ENCODE data around the gene RMC1.
A peak's percentile ranks its signal among the peaks of the same experiment; 100 is the strongest.

Gene RMC1

DNA sequence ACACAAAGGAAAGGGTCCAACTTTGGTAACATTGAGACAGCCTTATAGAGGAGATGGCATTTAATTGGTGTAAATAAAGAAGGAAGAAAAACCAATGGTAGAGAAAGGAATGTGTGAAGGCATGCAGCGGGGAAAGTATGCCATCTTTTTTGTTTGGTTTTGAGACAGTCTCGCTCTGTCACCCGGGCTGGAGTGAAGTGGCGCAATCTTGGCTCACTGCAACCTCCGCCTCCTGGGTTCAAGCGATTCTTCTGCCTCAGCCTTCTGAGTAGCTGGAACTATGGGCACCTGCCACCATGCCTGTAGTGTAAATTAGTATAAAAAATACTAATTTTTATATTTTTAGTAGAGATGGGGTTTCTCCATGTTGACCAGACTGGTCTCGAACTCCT is 43.8 kb upstream of the RMC1 start:
- Histone ChIP-seq H3K4me3 (ENCODE audit: low read depth, low read length) (no peak overlapping the region), H2BK5ac (ENCODE audit: low read depth, low read length, poor library complexity) (no peak overlapping the region), H3K23ac (ENCODE audit: low read length) (no peak overlapping the region), H3K79me1 (ENCODE audit: low read length) (no peaks in the 10 kb centered on the region), H2AK5ac (ENCODE audit: low read length) (no peak overlapping the region), H3K27ac (ENCODE audit: low read depth, low read length) (no peak overlapping the region), H2BK12ac (ENCODE audit: low read length) (no peak overlapping the region), H3K79me2 (ENCODE audit: control insufficient read depth, insufficient read depth, low read length, poor library complexity) (no peaks in the 10 kb centered on the region), H4K8ac (ENCODE audit: low read depth, low read length) (no peak overlapping the region), H4K91ac (ENCODE audit: low read depth, low read length) (no peak overlapping the region), H3K18ac (ENCODE audit: low read length) (no peak overlapping the region), H3K27me3 (ENCODE audit: insufficient read depth, low read length) (no peaks in the 10 kb centered on the region), H3K9ac (ENCODE audit: low read length) (no peak overlapping the region), H2AFZ (ENCODE audit: insufficient read depth, low read length, poor library complexity) (no peak overlapping the region), H2BK120ac (ENCODE audit: insufficient read depth, low read length, poor library complexity) (no peak overlapping the region), H3K4me1 (ENCODE audit: control insufficient read depth in 1 of 2, insufficient read depth in 2 of 2, low read length in 2 of 2) (no peaks in the 10 kb centered on the region), H4K12ac (ENCODE audit: low read depth, low read length) (no peak overlapping the region), H3K36me3 (ENCODE audit: control insufficient read depth in 1 of 2, insufficient read depth in 2 of 2, low read length in 2 of 2) (peaks cover 10 to 11% of the 10 kb centered on the region in 2 experiments), H3K14ac (ENCODE audit: low read length) (no peak overlapping the region), H3K4ac (ENCODE audit: low read depth, low read length) (no peak overlapping the region), H3K9me3 (ENCODE audit: insufficient read depth, low read depth, low read length) (no peaks in the 10 kb centered on the region), H3K4me2 (ENCODE audit: low read length) (no peak overlapping the region)
- WGBS (ENCODE audit: extremely low coverage, insufficient coverage, insufficient read length) = no CpG with 5 or more reads among the region's 7 CpGs
- DNase-seq = peak in 1 of 2 donors; percentile 18

DNA sequence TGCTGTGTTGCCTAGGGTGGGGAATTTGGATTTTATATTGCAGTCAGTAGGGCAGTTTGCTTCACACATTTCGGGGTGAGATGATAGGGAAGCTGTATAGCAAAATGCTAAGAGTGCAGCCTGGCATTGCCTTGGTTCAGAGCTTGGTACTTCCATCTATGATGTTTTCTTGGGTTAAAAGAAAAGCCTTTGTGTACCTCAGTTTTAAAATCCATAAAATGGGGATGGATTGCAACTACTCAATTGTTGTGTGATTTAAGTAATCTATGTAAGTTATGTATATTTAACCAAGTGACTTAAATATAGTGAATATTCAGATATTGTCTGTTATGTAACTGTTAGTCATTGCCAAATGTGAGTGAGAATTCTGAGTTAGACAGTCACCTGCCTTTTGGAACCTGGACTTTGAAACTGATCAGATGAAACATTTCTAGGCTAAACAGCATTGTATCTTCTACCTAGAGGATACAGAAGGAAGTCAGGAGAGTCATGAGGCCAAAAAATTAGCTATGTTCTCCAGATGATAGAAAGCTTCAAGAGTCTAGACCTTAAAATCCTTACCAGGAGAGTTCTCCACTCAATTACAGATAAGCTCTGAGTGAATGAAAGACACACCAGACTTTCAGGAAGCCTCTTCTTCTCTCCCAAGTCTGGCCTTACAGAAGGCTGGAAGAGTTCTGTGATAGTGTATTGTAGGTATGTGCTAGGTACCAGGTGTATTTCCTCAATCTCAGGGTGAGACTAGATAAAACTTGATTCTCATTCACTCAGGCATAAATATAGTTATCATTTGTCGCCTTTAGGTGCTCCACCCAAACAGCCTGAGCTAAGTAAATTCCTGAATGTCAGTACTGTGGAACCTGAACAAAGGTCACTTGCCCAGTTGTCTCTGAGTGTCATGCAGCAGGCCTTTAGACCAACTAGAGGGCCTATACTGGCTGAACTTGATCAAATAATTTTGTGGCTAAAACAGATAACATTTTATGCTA is 42.7 kb upstream of the RMC1 start:
- Histone ChIP-seq H2AFZ (ENCODE audit: insufficient read depth, low read length, poor library complexity) (no peak overlapping the region), H3K36me3 (ENCODE audit: control insufficient read depth in 1 of 2, insufficient read depth in 2 of 2, low read length in 2 of 2) (peaks cover 10 to 12% of the 10 kb centered on the region in 2 experiments), H3K4me3 (ENCODE audit: low read depth, low read length) (no peak overlapping the region), H3K9me3 (ENCODE audit: insufficient read depth, low read depth, low read length) (no peaks in the 10 kb centered on the region), H3K4me1 (ENCODE audit: control insufficient read depth in 1 of 2, insufficient read depth in 2 of 2, low read length in 2 of 2) (no peaks in the 10 kb centered on the region), H2AK5ac (ENCODE audit: low read length) (no peak overlapping the region), H3K79me1 (ENCODE audit: low read length) (no peaks in the 10 kb centered on the region), H3K14ac (ENCODE audit: low read length) (no peak overlapping the region), H3K79me2 (ENCODE audit: control insufficient read depth, insufficient read depth, low read length, poor library complexity) (no peaks in the 10 kb centered on the region), H2BK12ac (ENCODE audit: low read length) (no peak overlapping the region), H4K91ac (ENCODE audit: low read depth, low read length) (no peak overlapping the region), H4K12ac (ENCODE audit: low read depth, low read length) (no peak overlapping the region), H3K4me2 (ENCODE audit: low read length) (no peak overlapping the region), H3K27ac (ENCODE audit: low read depth, low read length) (no peak overlapping the region), H3K9ac (ENCODE audit: low read length) (no peak overlapping the region), H4K8ac (ENCODE audit: low read depth, low read length) (no peak overlapping the region), H3K4ac (ENCODE audit: low read depth, low read length) (peak overlapping the region; percentile 75), H2BK120ac (ENCODE audit: insufficient read depth, low read length, poor library complexity) (no peak overlapping the region), H3K23ac (ENCODE audit: low read length) (no peak overlapping the region), H3K27me3 (ENCODE audit: insufficient read depth, low read length) (no peaks in the 10 kb centered on the region), H2BK5ac (ENCODE audit: low read depth, low read length, poor library complexity) (no peak overlapping the region), H3K18ac (ENCODE audit: low read length) (no peak overlapping the region)
- no CpG with 5 or more reads among the region's 2 CpGs for WGBS (ENCODE audit: extremely low coverage, insufficient coverage, insufficient read length)
- DNase-seq = peak in 1 of 2 donors; percentile 33

- DNase-seq = no peak
- Histone ChIP-seq H3K9me3 (ENCODE audit: insufficient read depth, low read depth, low read length) (no peaks in the 10 kb centered on the region), H3K4me3 (ENCODE audit: low read depth, low read length) (no peak overlapping the region), H3K27me3 (ENCODE audit: insufficient read depth, low read length) (no peaks in the 10 kb centered on the region), H3K9ac (ENCODE audit: low read length) (no peak overlapping the region), H3K14ac (ENCODE audit: low read length) (no peak overlapping the region), H2BK120ac (ENCODE audit: insufficient read depth, low read length, poor library complexity) (no peak overlapping the region), H2AFZ (ENCODE audit: insufficient read depth, low read length, poor library complexity) (no peak overlapping the region), H4K12ac (ENCODE audit: low read depth, low read length) (no peak overlapping the region), H3K18ac (ENCODE audit: low read length) (no peak overlapping the region), H4K8ac (ENCODE audit: low read depth, low read length) (no peak overlapping the region), H3K36me3 (ENCODE audit: control insufficient read depth in 1 of 2, insufficient read depth in 2 of 2, low read length in 2 of 2) (peaks cover 18 to 19% of the 10 kb centered on the region in 2 experiments), H3K27ac (ENCODE audit: low read depth, low read length) (no peak overlapping the region), H3K4me1 (ENCODE audit: control insufficient read depth in 1 of 2, insufficient read depth in 2 of 2, low read length in 2 of 2) (no peaks in the 10 kb centered on the region), H3K4me2 (ENCODE audit: low read length) (no peak overlapping the region), H2BK5ac (ENCODE audit: low read depth, low read length, poor library complexity) (no peak overlapping the region), H2BK12ac (ENCODE audit: low read length) (no peak overlapping the region), H2AK5ac (ENCODE audit: low read length) (no peak overlapping the region), H3K79me2 (ENCODE audit: control insufficient read depth, insufficient read depth, low read length, poor library complexity) (no peaks in the 10 kb centered on the region), H3K79me1 (ENCODE audit: low read length) (no peaks in the 10 kb centered on the region), H4K91ac (ENCODE audit: low read depth, low read length) (no peak overlapping the region), H3K23ac (ENCODE audit: low read length) (no peak overlapping the region), H3K4ac (ENCODE audit: low read depth, low read length) (no peak overlapping the region)
- no CpG with 5 or more reads among the region's 2 CpGs for WGBS (ENCODE audit: extremely low coverage, insufficient coverage, insufficient read length)
Measured at GRCh38 chr18:23462876-23463275, 40.4 kb upstream of the RMC1 start.

- Histone ChIP-seq H3K9ac (ENCODE audit: low read length) (no peak overlapping the region), H2AFZ (ENCODE audit: insufficient read depth, low read length, poor library complexity) (no peak overlapping the region)
- no CpG with 5 or more reads among the region's 3 CpGs for WGBS (ENCODE audit: extremely low coverage, insufficient coverage, insufficient read length)
Measured at GRCh38 chr18:23468753-23469459, 34.4 kb upstream of the RMC1 start.

More at GRCh38 chr18:23468753-23469459, 34.4 kb upstream of the RMC1 start:
- H3K9me3 ChIP-seq (ENCODE audit: insufficient read depth, low read depth, low read length) = no peaks in the 10 kb centered on the region
- no peaks in the 10 kb centered on the region for H3K79me1 ChIP-seq (ENCODE audit: low read length)
- no peaks in the 10 kb centered on the region for H3K79me2 ChIP-seq (ENCODE audit: control insufficient read depth, insufficient read depth, low read length, poor library complexity)
- no peaks in the 10 kb centered on the region for H3K4me1 ChIP-seq (ENCODE audit: control insufficient read depth in 1 of 2, insufficient read depth in 2 of 2, low read length in 2 of 2)
- no peak overlapping the region for H2BK5ac ChIP-seq (ENCODE audit: low read depth, low read length, poor library complexity)
- DNase-seq = no peak
- H2BK120ac ChIP-seq (ENCODE audit: insufficient read depth, low read length, poor library complexity) = no peak overlapping the region
- no peak overlapping the region for H4K12ac ChIP-seq (ENCODE audit: low read depth, low read length)
- H3K36me3 ChIP-seq (ENCODE audit: control insufficient read depth in 1 of 2, insufficient read depth in 2 of 2, low read length in 2 of 2) = peaks cover 27 to 36% of the 10 kb centered on the region in 2 experiments
- H3K27me3 ChIP-seq (ENCODE audit: insufficient read depth, low read length) = no peaks in the 10 kb centered on the region
- H3K4me2 ChIP-seq (ENCODE audit: low read length) = no peak overlapping the region
- H4K91ac ChIP-seq (ENCODE audit: low read depth, low read length) = no peak overlapping the region
- no peak overlapping the region for H3K4ac ChIP-seq (ENCODE audit: low read depth, low read length)
- H3K4me3 ChIP-seq (ENCODE audit: low read depth, low read length) = no peak overlapping the region
- H4K8ac ChIP-seq (ENCODE audit: low read depth, low read length) = no peak overlapping the region
- H2BK12ac ChIP-seq (ENCODE audit: low read length) = no peak overlapping the region
- no peak overlapping the region for H3K14ac ChIP-seq (ENCODE audit: low read length)
- H3K27ac ChIP-seq (ENCODE audit: low read depth, low read length) = no peak overlapping the region
- H3K23ac ChIP-seq (ENCODE audit: low read length) = no peak overlapping the region
- no peak overlapping the region for H3K18ac ChIP-seq (ENCODE audit: low read length)
- H2AK5ac ChIP-seq (ENCODE audit: low read length) = no peak overlapping the region
